Heart left ventricle (tissue), 13 donors: ENCODE data around the gene BRCA2.

Experiments
- CTCF ChIP-seq, 12 donors: fragments of 200-600 bp; sonication (generic) in 4 of 12; IDR thresholded peaks; one replicate each; pipeline versions ENCODE4 v1.5.0 to v1.8.0; 2018 to 2022; ENCODE audit warnings: antibody characterized with exemption in 12 of 12, mild to moderate bottlenecking in 5 of 12
- POLR2A ChIP-seq, 2 donors: fragments of 450-650 bp; IDR thresholded peaks; one replicate each; pipeline ENCODE4 v1.6.1; 2017; ENCODE audit warnings: antibody characterized with exemption in 2 of 2, mild to moderate bottlenecking in 2 of 2, moderate library complexity in 2 of 2
- donor health status: ischemic (EF 13 %, LVEDD 7.1; RV severe dilation, severe dysfunction).
- donor health status: DM: no; HTN: yes; CAD: no.
- donor health status: DM: no; HTN: no; CAD: no.
- donor health status: ischemic (EF 25% LVEDD 6.9; RV normal size, moderate dysfunction).
- donor health status: ischemic (EF 25% LVEDD 5.7; RV mildly dilated, moderate dysfunction).
- donor health status: ischemic (EF 35%, LVEDD 5.7; RV mildly dilated, moderate dysfunction).
- donor health status: nonischemic (EF 11% LVEDD 7.7; RV severe dilation, severe dysfunction).
- donor health status: DM: yes; HTN: yes; CAD: no.
- donor health status: PGD.
- donor health status: ischemic (EF 29% LVEDD 5.4; RV normal size, mild dysfunction).
- donor health status: nonischemic (EF 23%, LVEDD 6.1; RV moderate dilation, normal function).

- TF ChIP-seq CTCF (IDR thresholded peaks at IDR 0.05): no peak
- no peak for TF ChIP-seq POLR2A (IDR thresholded peaks at IDR 0.05)
Observed at GRCh38 chr13:32299893-32300292, 15.4 kb upstream of the BRCA2 start.
